Measurements from ENCODE around the gene PRKCH. TPM values are rescaled to one million over a fixed set of nuclear protein-coding genes. Genes with fewer than 3 reads are reported as not detected.
A peak's percentile ranks its signal among the peaks of the same experiment; 100 is the strongest.

The PRKCH gene
- total RNA-seq, 1 donor from 2014 or later: 19.1 TPM

GRCh38 chr14:61397615-61398014, 76.2 kb downstream of the PRKCH start:
- H3K27me3 Mint-ChIP-seq: no peaks in the 10 kb centered on the region
- H3K36me3 Mint-ChIP-seq: peaks cover 4% of the 10 kb centered on the region
- no peak for TF ChIP-seq CTCF (conservative IDR thresholded peaks at IDR 0.05)
- H3K27ac Mint-ChIP-seq: no peak overlapping the region
- no peaks in the 10 kb centered on the region for H3K9me3 Mint-ChIP-seq
- no peak for DNase-seq (ENCODE audit: extremely low spot score, unreplicated experiment)
- H3K4me1 Mint-ChIP-seq (ENCODE audit: unreplicated experiment): no peaks in the 10 kb centered on the region
- H3K4me3 Mint-ChIP-seq: no peak overlapping the region

- no peak for DNase-seq (ENCODE audit: extremely low spot score, unreplicated experiment)
- no peaks in the 10 kb centered on the region for H3K9me3 Mint-ChIP-seq
- H3K27ac Mint-ChIP-seq: no peak overlapping the region
- peaks cover 4% of the 10 kb centered on the region for H3K36me3 Mint-ChIP-seq
- no peaks in the 10 kb centered on the region for H3K4me1 Mint-ChIP-seq (ENCODE audit: unreplicated experiment)
- no peaks in the 10 kb centered on the region for H3K27me3 Mint-ChIP-seq
- TF ChIP-seq CTCF (conservative IDR thresholded peaks at IDR 0.05): no peak
- H3K4me3 Mint-ChIP-seq: no peak overlapping the region
Measured at GRCh38 chr14:61398221-61398620, 76.8 kb downstream of the PRKCH start.

DNA sequence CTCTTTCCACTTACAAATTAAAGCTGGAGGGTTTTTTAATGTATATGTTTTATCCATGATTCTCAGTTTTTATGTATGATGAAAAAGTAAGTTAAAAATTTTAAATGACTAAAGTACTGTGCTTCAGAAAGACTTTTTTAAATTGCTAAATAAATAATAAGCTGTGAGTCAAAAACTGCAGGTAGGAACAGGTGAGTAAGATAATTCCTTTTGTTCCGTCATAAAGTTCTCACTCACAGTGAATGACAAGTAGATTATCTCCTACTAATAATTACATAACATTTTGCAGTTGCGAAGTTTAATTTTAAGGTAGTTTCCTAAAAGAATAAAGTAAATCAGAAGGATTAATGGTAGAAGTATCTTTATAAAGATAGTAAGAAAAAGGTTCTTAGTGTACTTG, 78.0 kb downstream of the PRKCH start:
- H3K9me3 Mint-ChIP-seq: no peaks in the 10 kb centered on the region
- no peaks in the 10 kb centered on the region for H3K4me1 Mint-ChIP-seq (ENCODE audit: unreplicated experiment)

DNA sequence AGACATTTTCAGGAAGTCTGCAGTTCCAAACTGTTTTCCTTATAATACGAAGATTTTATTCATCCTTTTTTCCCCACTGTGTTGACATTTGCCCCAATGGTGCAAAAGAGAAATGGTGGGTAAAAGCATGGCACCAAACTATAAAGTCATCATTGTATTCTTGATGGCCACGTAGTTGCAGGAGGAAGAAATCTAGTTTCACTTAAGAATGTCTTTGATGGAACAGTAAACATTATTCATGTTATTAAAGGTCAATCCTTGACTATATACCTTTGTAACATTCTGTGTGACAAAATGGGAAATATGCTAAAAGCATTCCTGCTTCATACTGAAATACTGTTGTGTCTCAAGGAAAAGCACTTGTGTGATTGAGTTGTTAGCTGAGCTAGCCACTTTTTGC, 80.1 kb downstream of the PRKCH start:
- Mint-ChIP-seq H3K9me3 (no peaks in the 10 kb centered on the region), H3K27ac (peak overlapping the region; percentile 63), H3K36me3 (peaks cover under 1% of the 10 kb centered on the region), H3K4me1 (ENCODE audit: unreplicated experiment) (peaks cover 6% of the 10 kb centered on the region), H3K27me3 (no peaks in the 10 kb centered on the region), H3K4me3 (no peak overlapping the region)
- DNase-seq (ENCODE audit: extremely low spot score, unreplicated experiment): no peak
- no peak for TF ChIP-seq CTCF (conservative IDR thresholded peaks at IDR 0.05)

More for the DNA sequence above, 78.0 kb downstream of the PRKCH start:
- Mint-ChIP-seq H3K27me3 (no peaks in the 10 kb centered on the region), H3K36me3 (peaks cover 4% of the 10 kb centered on the region), H3K27ac (no peak overlapping the region), H3K4me3 (no peak overlapping the region)
- no peak for TF ChIP-seq CTCF (conservative IDR thresholded peaks at IDR 0.05)
- DNase-seq (ENCODE audit: extremely low spot score, unreplicated experiment): no peak

DNA sequence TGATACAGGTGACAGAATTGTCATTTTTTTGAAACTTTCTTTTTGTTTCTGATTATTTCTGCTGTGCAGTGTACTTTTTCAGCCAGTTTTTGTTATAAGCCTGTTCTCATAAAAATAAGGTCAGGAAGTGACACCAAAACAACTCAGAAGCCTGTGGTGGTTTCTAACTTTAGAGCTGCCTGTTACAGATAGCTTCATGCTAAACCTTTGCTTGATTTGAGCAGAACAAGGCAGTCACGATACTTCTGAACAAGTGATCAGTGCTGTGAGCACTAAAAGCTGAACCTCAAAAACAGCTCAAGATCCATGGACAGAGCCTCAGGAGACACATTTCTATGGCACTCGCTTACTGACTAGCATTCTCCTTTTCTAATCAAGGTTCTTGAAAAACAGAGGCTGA, 82.0 kb downstream of the PRKCH start:
- Mint-ChIP-seq H3K9me3 (no peaks in the 10 kb centered on the region), H3K27ac (no peak overlapping the region), H3K4me1 (ENCODE audit: unreplicated experiment) (peaks cover 12% of the 10 kb centered on the region), H3K4me3 (no peak overlapping the region), H3K36me3 (no peaks in the 10 kb centered on the region), H3K27me3 (no peaks in the 10 kb centered on the region)
- TF ChIP-seq CTCF (conservative IDR thresholded peaks at IDR 0.05): no peak
- no peak for DNase-seq (ENCODE audit: extremely low spot score, unreplicated experiment)

- Mint-ChIP-seq H3K27ac (no peak overlapping the region), H3K4me1 (ENCODE audit: unreplicated experiment) (peaks cover 12% of the 10 kb centered on the region)
Measured at GRCh38 chr14:61404637-61405036, 83.3 kb downstream of the PRKCH start.

More at GRCh38 chr14:61404637-61405036, 83.3 kb downstream of the PRKCH start:
- H3K36me3 Mint-ChIP-seq: no peaks in the 10 kb centered on the region
- H3K4me3 Mint-ChIP-seq: no peak overlapping the region
- DNase-seq (ENCODE audit: extremely low spot score, unreplicated experiment): no peak
- no peak for TF ChIP-seq CTCF (conservative IDR thresholded peaks at IDR 0.05)
- H3K27me3 Mint-ChIP-seq: no peaks in the 10 kb centered on the region
- no peaks in the 10 kb centered on the region for H3K9me3 Mint-ChIP-seq

Data from type B pancreatic cell (in vitro differentiated cells).